Measurements from ENCODE around the gene FSIP2.

DNA sequence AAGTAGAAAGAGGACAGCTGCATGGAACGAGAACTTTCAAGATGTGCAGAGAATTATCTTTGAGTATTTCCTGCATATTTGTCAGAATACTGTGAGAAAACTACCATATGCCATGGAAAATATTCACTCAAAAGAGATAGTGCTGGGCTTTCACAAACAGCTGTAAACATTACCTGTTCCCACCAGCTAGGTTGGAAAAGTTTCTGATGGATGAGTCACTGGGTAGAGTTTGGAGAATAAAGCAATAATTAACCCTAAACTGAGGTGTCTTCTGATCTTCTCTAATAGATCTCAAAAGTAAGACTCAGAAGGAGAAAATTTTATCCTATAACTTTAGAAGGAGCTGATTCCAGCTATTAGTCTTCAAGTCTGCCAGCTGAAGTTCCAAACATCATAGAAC, 3.9 kb upstream of the FSIP2 start:
- no peak for TF ChIP-seq ZNF383 (CRISPR knock-in tag; IDR thresholded peaks at IDR 0.05; ENCODE audit: borderline replicate concordance)
- no peak for TF ChIP-seq EP300 (IDR thresholded peaks at IDR 0.05; ENCODE audit: low read depth in 2 of 2, low read length in 2 of 2)
- TF ChIP-seq EP300 (CRISPR knock-in tag; IDR thresholded peaks at IDR 0.05; ENCODE audit: borderline replicate concordance) = no peak
- TF ChIP-seq, protein P1, sequence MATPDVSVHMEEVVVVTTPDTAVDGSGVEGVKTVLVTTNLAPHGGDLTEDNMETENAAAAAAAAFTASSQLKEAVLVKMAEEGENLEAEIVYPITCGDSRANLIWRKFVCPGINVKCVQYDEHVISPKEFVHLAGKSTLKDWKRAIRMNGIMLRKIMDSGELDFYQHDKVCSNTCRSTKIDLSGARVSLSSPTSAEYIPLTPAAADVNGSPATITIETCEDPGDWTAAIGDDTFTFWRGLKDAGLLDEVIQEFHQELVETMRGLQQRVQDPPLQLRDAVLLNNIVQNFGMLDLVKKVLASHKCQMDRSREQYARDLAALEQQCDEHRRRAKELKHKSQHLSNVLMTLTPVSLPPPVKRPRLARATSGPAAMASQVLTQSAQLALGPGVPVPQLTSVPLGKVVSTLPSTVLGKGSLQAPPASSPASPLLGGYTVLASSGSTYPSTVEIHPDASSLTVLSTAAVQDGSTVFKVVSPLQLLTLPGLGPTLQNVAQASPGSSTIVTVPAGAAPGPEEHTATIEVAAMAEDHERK (CRISPR knock-in tag; IDR thresholded peaks at IDR 0.05; ENCODE audit: low read depth) = no peak
- TF ChIP-seq, protein P2, sequence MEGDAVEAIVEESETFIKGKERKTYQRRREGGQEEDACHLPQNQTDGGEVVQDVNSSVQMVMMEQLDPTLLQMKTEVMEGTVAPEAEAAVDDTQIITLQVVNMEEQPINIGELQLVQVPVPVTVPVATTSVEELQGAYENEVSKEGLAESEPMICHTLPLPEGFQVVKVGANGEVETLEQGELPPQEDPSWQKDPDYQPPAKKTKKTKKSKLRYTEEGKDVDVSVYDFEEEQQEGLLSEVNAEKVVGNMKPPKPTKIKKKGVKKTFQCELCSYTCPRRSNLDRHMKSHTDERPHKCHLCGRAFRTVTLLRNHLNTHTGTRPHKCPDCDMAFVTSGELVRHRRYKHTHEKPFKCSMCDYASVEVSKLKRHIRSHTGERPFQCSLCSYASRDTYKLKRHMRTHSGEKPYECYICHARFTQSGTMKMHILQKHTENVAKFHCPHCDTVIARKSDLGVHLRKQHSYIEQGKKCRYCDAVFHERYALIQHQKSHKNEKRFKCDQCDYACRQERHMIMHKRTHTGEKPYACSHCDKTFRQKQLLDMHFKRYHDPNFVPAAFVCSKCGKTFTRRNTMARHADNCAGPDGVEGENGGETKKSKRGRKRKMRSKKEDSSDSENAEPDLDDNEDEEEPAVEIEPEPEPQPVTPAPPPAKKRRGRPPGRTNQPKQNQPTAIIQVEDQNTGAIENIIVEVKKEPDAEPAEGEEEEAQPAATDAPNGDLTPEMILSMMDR (CRISPR knock-in tag; IDR thresholded peaks at IDR 0.05) = no peak
- TF ChIP-seq HNF4G (IDR thresholded peaks at IDR 0.05; ENCODE audit: borderline replicate concordance, low read depth, low read length) = no peak
- no peak for TF ChIP-seq HNF4G (CRISPR knock-in tag; IDR thresholded peaks at IDR 0.05; ENCODE audit: borderline replicate concordance, low read depth)
- no peak for TF ChIP-seq MTF1 (CRISPR knock-in tag; IDR thresholded peaks at IDR 0.05)
- no peak for TF ChIP-seq MAZ (IDR thresholded peaks at IDR 0.05; ENCODE audit: borderline replicate concordance, low read depth, low read length)
- no peak for TF ChIP-seq MAZ (CRISPR knock-in tag; IDR thresholded peaks at IDR 0.05; ENCODE audit: low read depth)
- no peak for TF ChIP-seq MYNN (CRISPR knock-in tag; IDR thresholded peaks at IDR 0.05; ENCODE audit: low read depth)
